ENCODE measurements around the gene LDLRAD2. TPM values are rescaled to one million over a fixed set of nuclear protein-coding genes. Genes with fewer than 3 reads are reported as not detected.

LDLRAD2 gene
- total and polyA plus RNA-seq, 2 of the 4 experiments (the other 2 are of a cell fraction) = 0.05 TPM; not detected in 1

DNA sequence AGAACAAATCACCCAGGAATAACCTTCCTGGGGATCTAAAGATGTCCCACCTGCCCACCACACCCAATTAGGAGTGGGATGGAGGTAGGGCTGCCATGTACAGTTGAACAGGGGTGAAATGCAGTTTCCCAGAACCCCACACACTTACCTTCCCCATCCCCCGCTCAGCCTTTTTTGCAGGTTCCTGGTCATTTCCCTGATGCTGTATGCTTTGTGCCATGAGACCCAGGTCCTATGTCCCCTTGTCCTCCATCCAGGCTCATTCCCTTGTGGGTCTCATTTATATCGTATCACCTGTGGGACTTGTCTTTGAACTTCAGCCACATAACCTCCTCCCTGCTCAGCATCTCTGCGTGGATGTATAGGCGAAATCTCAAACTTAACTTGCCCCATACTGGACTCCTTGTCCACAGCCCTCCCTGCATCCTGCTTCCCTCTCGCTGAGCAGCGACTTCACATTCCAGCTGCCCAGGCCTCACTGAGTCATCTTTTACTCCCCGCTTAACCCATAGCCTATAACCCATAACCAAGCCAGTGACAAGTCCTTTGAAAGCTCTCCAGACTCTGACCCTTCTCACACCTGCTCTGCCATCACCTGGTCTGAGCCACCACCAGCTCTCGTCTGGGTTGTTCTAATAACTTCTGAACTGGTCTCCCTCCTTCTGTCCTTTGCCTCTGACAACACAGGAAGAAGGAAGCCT, 4.7 kb downstream of the LDLRAD2 start:
- no peaks in the 10 kb centered on the region; a peak in 1 of 4 replicates for H3K79me1 ChIP-seq (ENCODE audit: low read depth in 1 of 2, low read length in 2 of 2)
- H2BK20ac ChIP-seq (ENCODE audit: low read depth, low read length) = no peak overlapping the region
- peak; percentile 81 for DNase-seq
- ATAC-seq (ENCODE audit: low read depth) = peak; percentile 82
- no peak overlapping the region for H2BK120ac ChIP-seq (ENCODE audit: low read depth, low read length)
- H4K5ac ChIP-seq (ENCODE audit: low read depth, low read length) = no peak overlapping the region
- dilution Hi-C loops (cut with HindIII; ENCODE audit: low sequenced_read_pairs, unreplicated experiment) = no loop called here
- H3K23ac ChIP-seq (ENCODE audit: low read depth, low read length) = no peak overlapping the region
- CTCF ChIA-PET = interaction anchor here (0.6 kb wide), 1 partner anchor 34 kb away, joined by 3 read pairs; no protein-coding TSS in a partner anchor
- H2BK5ac ChIP-seq (ENCODE audit: low read depth, low read length, poor library complexity, severe bottlenecking) = no peak overlapping the region
- H3K4me2 ChIP-seq (ENCODE audit: low read depth, low read length) = no peak overlapping the region
- H2AK9ac ChIP-seq (replicated peaks; ENCODE audit: low read depth, low read length, poor library complexity) = no peak overlapping the region
- H3K27ac ChIP-seq (ENCODE audit: insufficient read depth, low read length) = no peak overlapping the region
- H2AFZ ChIP-seq (replicated peaks; ENCODE audit: low read length, poor library complexity) = peak overlapping the region; percentile 36
- no peak overlapping the region for H3K56ac ChIP-seq (ENCODE audit: extremely low read depth, insufficient read depth, low read length)
- POLR2A ChIA-PET (ENCODE audit: unreplicated experiment) = no interaction called here
- no peak overlapping the region for H3K4me3 ChIP-seq (ENCODE audit: insufficient read depth, low read depth, low read length)
- peaks cover 10% of the 10 kb centered on the region for H3K27me3 ChIP-seq (ENCODE audit: control insufficient read depth, insufficient read depth, low read length)
- no peak overlapping the region for H3K14ac ChIP-seq (replicated peaks; ENCODE audit: low read depth, low read length)
- no peak overlapping the region for H2BK15ac ChIP-seq (ENCODE audit: low read depth, low read length)
- H4K20me1 ChIP-seq (ENCODE audit: insufficient read depth, low read length) = peaks cover 9% of the 10 kb centered on the region; the same call in 1 of the 2 replicates
- H4K91ac ChIP-seq (ENCODE audit: insufficient read depth, low read depth, low read length) = no peak overlapping the region
- H2AK5ac ChIP-seq (ENCODE audit: low read depth, low read length) = peak overlapping the region; percentile 5; the same call in 1 of the 2 replicates
- 66% methylated on average over 4 of the region's 8 CpGs; no CpG with 5 or more reads in 1 of the 2 experiments for WGBS, 2 experiments (ENCODE audit: extremely low coverage in 2 of 2, insufficient read length in 1 of 2)
- H4K8ac ChIP-seq (ENCODE audit: low read depth in 2 of 2, low read length in 2 of 2) = no peak overlapping the region
- in situ Hi-C loops (cut with MboI; ENCODE audit: low sequenced_read_pairs) = no loop called here
- H3K4ac ChIP-seq (ENCODE audit: low read depth, low read length) = no peak overlapping the region
- intact Hi-C loops (cut with micrococcal nuclease) = loop anchor here (5.0 kb wide), 1 partner anchor 34 kb away; the partner anchor contains the start of gene USP48
- no TSS peak for BruUV-seq (replicated peaks)
- H3K4me1 ChIP-seq (ENCODE audit: control insufficient read depth, insufficient read depth, low read length) = peaks cover 6% of the 10 kb centered on the region
- TF ChIP-seq RAD21 (IDR thresholded peaks at IDR 0.05; ENCODE audit: low read length) (no peak), BHLHE40 (IDR thresholded peaks at IDR 0.05; ENCODE audit: low read depth, low read length) (no peak), FOS (IDR thresholded peaks at IDR 0.05; ENCODE audit: low read depth, low read length) (peak; percentile 53; the same call in 1 of the 2 replicates), RCOR1 (IDR thresholded peaks at IDR 0.05; ENCODE audit: insufficient replicate concordance, low read length) (peak; percentile 65)
- TF ChIP-seq, protein P1, sequence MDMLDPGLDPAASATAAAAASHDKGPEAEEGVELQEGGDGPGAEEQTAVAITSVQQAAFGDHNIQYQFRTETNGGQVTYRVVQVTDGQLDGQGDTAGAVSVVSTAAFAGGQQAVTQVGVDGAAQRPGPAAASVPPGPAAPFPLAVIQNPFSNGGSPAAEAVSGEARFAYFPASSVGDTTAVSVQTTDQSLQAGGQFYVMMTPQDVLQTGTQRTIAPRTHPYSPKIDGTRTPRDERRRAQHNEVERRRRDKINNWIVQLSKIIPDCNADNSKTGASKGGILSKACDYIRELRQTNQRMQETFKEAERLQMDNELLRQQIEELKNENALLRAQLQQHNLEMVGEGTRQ (IDR thresholded peaks at IDR 0.05; ENCODE audit: low read depth, low read length) = 0 out of 2 replicates have a peak, but pooled peaks have one; percentile 6
- peaks cover 18% of the 10 kb centered on the region for H3K9me1 ChIP-seq (ENCODE audit: insufficient read depth, low read length)
- peaks cover 7% of the 10 kb centered on the region for H3K36me3 ChIP-seq (ENCODE audit: control insufficient read depth, insufficient read depth, low read length)
- no peak overlapping the region for H3K18ac ChIP-seq (ENCODE audit: low read depth, low read length)
- no peak overlapping the region for H3K9ac ChIP-seq (ENCODE audit: low read depth, low read length)
- peaks cover 2% of the 10 kb centered on the region; the same call in 1 of the 2 replicates for H3K9me3 ChIP-seq (ENCODE audit: control insufficient read depth, insufficient read depth, low read length)

Data from IMR-90 (cell line).